CD14-positive monocyte (primary cell): Measurements from ENCODE around the gene PGK2. TPM values are rescaled to one million over a fixed set of nuclear protein-coding genes. Genes with fewer than 3 reads are reported as not detected.

Experiments
- DNase-seq, 3 donors: peaks; one replicate each; pipeline ENCODE4 v3.0.0-alpha.2; 2011 to 2022
- H2AFZ ChIP-seq: 2 replicates; pipeline ENCODE4 v1.6.0; 2012; ENCODE audit warnings: mild to moderate bottlenecking, low read depth, low read length, inconsistent platforms; ENCODE audit not compliant: insufficient read depth, poor library complexity, severe bottlenecking
- H3K27ac ChIP-seq, 2 donors: 1 replicate in 1 of 2; 2 replicates in 1 of 2; pipeline ENCODE4 v1.5.1; 2012 to 2013; ENCODE audit warnings: low read length in 2 of 2, control low read depth in 1 of 2, inconsistent platforms in 1 of 2, low read depth in 1 of 2, mild to moderate bottlenecking in 1 of 2
- H3K27me3 ChIP-seq, 2 donors: one replicate each; pipeline versions ENCODE4 v1.6.0 to v1.6.1; 2011 to 2013; ENCODE audit warnings: low read length in 2 of 2; ENCODE audit not compliant: control insufficient read depth in 2 of 2, insufficient read depth in 2 of 2
- H3K36me3 ChIP-seq, 2 donors: replicated peaks in 1 of 2; 1 replicate in 1 of 2; 2 replicates in 1 of 2; pipeline versions ENCODE4 v1.5.1 to v1.6.1; 2012 to 2013; ENCODE audit warnings: low read length in 2 of 2, control low read depth in 1 of 2, inconsistent platforms in 1 of 2, mild to moderate bottlenecking in 1 of 2; ENCODE audit not compliant: insufficient read depth in 2 of 2, control insufficient read depth in 1 of 2
- H3K4me1 ChIP-seq, 2 donors: 1 replicate in 1 of 2; 2 replicates in 1 of 2; pipeline versions ENCODE4 v1.5.1 to v1.6.1; 2012 to 2013; ENCODE audit warnings: low read length in 2 of 2, control low read depth in 1 of 2, inconsistent platforms in 1 of 2, mild to moderate bottlenecking in 1 of 2, moderate library complexity in 1 of 2; ENCODE audit not compliant: insufficient read depth in 2 of 2, control insufficient read depth in 1 of 2
- H3K4me2 ChIP-seq: replicated peaks from 2 replicates; pipeline ENCODE3; 2012; ENCODE audit warnings: low read length, moderate library complexity, mild to moderate bottlenecking; ENCODE audit not compliant: poor library complexity, severe bottlenecking; ENCODE audit errors: extremely low read depth
- H3K4me3 ChIP-seq, 3 experiments: fragments of 200-600 bp in 1 of 3; sonication (generic) in 1 of 3; replicated peaks in 1 of 3; 1 replicate in 2 of 3; 2 replicates in 1 of 3; pipeline ENCODE4 v1.5.1; 2011 to 2013; ENCODE audit warnings: low read length in 3 of 3, mild to moderate bottlenecking in 3 of 3, control low read depth in 2 of 3, low read depth in 2 of 3, inconsistent platforms in 1 of 3, moderate library complexity in 1 of 3
- H3K79me2 ChIP-seq: 2 replicates; pipeline ENCODE4 v1.6.0; 2012; ENCODE audit warnings: mild to moderate bottlenecking, control low read depth, inconsistent platforms, low read length, moderate library complexity; ENCODE audit not compliant: insufficient read depth
- H3K9ac ChIP-seq: 2 replicates; pipeline ENCODE4 v1.6.0; 2017; ENCODE audit warnings: low read length, mild to moderate bottlenecking; ENCODE audit not compliant: insufficient read depth, poor library complexity, severe bottlenecking
- H3K9me3 ChIP-seq, 2 donors: replicated peaks in 1 of 2; 1 replicate in 1 of 2; 2 replicates in 1 of 2; pipeline versions ENCODE4 v1.5.1 to v1.6.1; 2012 to 2013; ENCODE audit warnings: low read length in 2 of 2, control low read depth in 1 of 2; ENCODE audit not compliant: control insufficient read depth in 1 of 2, insufficient read depth in 1 of 2
- H4K20me1 ChIP-seq: 2 replicates; pipeline ENCODE4 v1.6.0; 2012; ENCODE audit warnings: mild to moderate bottlenecking, low read length, control low read depth, moderate library complexity; ENCODE audit not compliant: insufficient read depth
- H3K27ac Mint-ChIP-seq, 7 donors: one replicate each; pipeline ENCODE4 v1.8.0; 2020; ENCODE audit warnings: mild to moderate bottlenecking in 7 of 7, mixed read lengths in 7 of 7, moderate library complexity in 6 of 7, inconsistent platforms in 2 of 7
- H3K27me3 Mint-ChIP-seq, 3 donors: one replicate each; pipeline ENCODE4 v1.8.0; 2021 to 2022; ENCODE audit warnings: low read depth in 3 of 3, mild to moderate bottlenecking in 3 of 3, mixed read lengths in 3 of 3, moderate library complexity in 3 of 3, inconsistent platforms in 1 of 3
- H3K36me3 Mint-ChIP-seq, 2 donors: one replicate each; pipeline ENCODE4 v1.8.0; 2020; ENCODE audit warnings: mixed read lengths in 2 of 2, inconsistent platforms in 1 of 2, mild to moderate bottlenecking in 1 of 2
- H3K4me1 Mint-ChIP-seq: one replicate; pipeline ENCODE4 v1.8.0; 2020; ENCODE audit warnings: mild to moderate bottlenecking, mixed read lengths
- H3K4me3 Mint-ChIP-seq, 2 donors: one replicate each; pipeline ENCODE4 v1.8.0; 2020; ENCODE audit warnings: mild to moderate bottlenecking in 2 of 2, mixed read lengths in 2 of 2, moderate library complexity in 1 of 2
- H3K9me3 Mint-ChIP-seq, 7 donors: one replicate each; pipeline ENCODE4 v1.8.0; 2020 to 2022; ENCODE audit warnings: mixed read lengths in 7 of 7, mild to moderate bottlenecking in 6 of 7, moderate library complexity in 6 of 7, inconsistent platforms in 2 of 7
- WGBS: methylation state at CpG from one replicate; pipeline ENCODE4 v1.1.5; 2013; ENCODE audit warnings: missing lambda C conversion rate; ENCODE audit not compliant: insufficient coverage; 5-methylcytosine and 5-hydroxymethylcytosine counted together
- intact Hi-C, 2 donors: fragments of 100-400 bp; cut with micrococcal nuclease; formaldehyde crosslinking; loops; one replicate each; pipeline versions ENCODE4 v1.15.0 to v1.15.1; 2023
- polyA plus RNA-seq, 3 donors: library from polyadenylated mRNA; depleted of rRNA in 1 of 3; unstranded in 2 of 3; stranded (reverse) in 1 of 3; fragments of 300-500 nt in 2 of 3; fragments of >200 nt in 1 of 3; fragmentation: Illumina TruSeq in 2 of 3; gene quantifications; 1 replicate in 2 of 3; 2 replicates in 1 of 3; pipeline ENCODE4 v1.2.3, GENCODE V29; 2012 to 2021
- TF ChIP-seq, protein P1 (sequence below): fragments of 200-600 bp; IDR thresholded peaks from one replicate; pipeline ENCODE4 v1.8.0; 2022; ENCODE audit warnings: antibody characterized with exemption, mild to moderate bottlenecking

The PGK2 gene
- polyA plus RNA-seq, 3 donors = not detected

DNA sequence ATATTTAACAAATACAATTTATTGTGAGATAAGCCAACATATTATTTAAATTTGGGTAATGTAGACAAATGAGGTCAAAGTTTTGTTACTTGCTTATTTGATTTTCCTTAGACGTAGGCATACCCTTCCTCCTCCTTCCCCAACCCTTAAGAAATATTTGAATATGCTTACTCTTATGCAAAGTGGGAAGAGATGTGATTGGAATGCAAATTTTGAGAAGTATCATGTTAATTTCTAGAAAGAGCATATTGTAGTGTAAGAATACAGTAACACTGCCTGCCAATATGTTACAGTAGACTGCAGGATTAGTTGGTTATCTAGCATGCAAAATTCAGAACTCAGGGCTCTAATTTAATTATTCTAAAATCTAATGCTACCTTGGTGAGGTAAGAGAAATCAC, 46.3 kb upstream of the PGK2 start:
- WGBS = no CpG with 5 or more reads among the region's 1 CpG
- no peak overlapping the region for H3K4me3 Mint-ChIP-seq
- Histone ChIP-seq H3K79me2 (no peaks in the 10 kb centered on the region), H3K4me1 (no peaks in the 10 kb centered on the region), H3K27me3 (no peaks in the 10 kb centered on the region), H3K9me3 (no peaks in the 10 kb centered on the region), H3K27ac (no peak overlapping the region), H4K20me1 (no peaks in the 10 kb centered on the region), H3K4me3 (no peak overlapping the region), H3K4me2 (no peak overlapping the region), H3K36me3 (no peaks in the 10 kb centered on the region), H2AFZ (no peak overlapping the region), H3K9ac (no peak overlapping the region)
- H3K27me3 Mint-ChIP-seq = no peaks in the 10 kb centered on the region
- intact Hi-C loops = no loop called here
- peaks cover 0 to 2% (median 0%) of the 10 kb centered on the region in 7 donors for H3K9me3 Mint-ChIP-seq
- TF ChIP-seq, protein P1, sequence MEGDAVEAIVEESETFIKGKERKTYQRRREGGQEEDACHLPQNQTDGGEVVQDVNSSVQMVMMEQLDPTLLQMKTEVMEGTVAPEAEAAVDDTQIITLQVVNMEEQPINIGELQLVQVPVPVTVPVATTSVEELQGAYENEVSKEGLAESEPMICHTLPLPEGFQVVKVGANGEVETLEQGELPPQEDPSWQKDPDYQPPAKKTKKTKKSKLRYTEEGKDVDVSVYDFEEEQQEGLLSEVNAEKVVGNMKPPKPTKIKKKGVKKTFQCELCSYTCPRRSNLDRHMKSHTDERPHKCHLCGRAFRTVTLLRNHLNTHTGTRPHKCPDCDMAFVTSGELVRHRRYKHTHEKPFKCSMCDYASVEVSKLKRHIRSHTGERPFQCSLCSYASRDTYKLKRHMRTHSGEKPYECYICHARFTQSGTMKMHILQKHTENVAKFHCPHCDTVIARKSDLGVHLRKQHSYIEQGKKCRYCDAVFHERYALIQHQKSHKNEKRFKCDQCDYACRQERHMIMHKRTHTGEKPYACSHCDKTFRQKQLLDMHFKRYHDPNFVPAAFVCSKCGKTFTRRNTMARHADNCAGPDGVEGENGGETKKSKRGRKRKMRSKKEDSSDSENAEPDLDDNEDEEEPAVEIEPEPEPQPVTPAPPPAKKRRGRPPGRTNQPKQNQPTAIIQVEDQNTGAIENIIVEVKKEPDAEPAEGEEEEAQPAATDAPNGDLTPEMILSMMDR = no peak
- DNase-seq = no peak
- no peak overlapping the region for H3K27ac Mint-ChIP-seq
- no peaks in the 10 kb centered on the region for H3K4me1 Mint-ChIP-seq
- H3K36me3 Mint-ChIP-seq = no peaks in the 10 kb centered on the region

- no peaks in the 10 kb centered on the region for H3K9me3 ChIP-seq
- Mint-ChIP-seq H3K9me3 (peaks cover 0 to 2% (median 0%) of the 10 kb centered on the region in 7 donors), H3K27me3 (peaks cover 0 to 2% (median 0%) of the 10 kb centered on the region in 3 donors), H3K36me3 (no peaks in the 10 kb centered on the region), H3K27ac (no peak overlapping the region), H3K4me1 (no peaks in the 10 kb centered on the region), H3K4me3 (no peak overlapping the region)
- no peaks in the 10 kb centered on the region for H3K36me3 ChIP-seq
- no peak for DNase-seq
- no peak overlapping the region for H3K9ac ChIP-seq
- intact Hi-C loops = no loop called here
- H3K27ac ChIP-seq = no peak overlapping the region
- H3K4me1 ChIP-seq = no peaks in the 10 kb centered on the region
- no peak overlapping the region for H3K4me2 ChIP-seq
- TF ChIP-seq, protein P1 = no peak
- H3K79me2 ChIP-seq = no peaks in the 10 kb centered on the region
- WGBS = no CpG with 5 or more reads among the region's 5 CpGs
- H3K4me3 ChIP-seq = no peak overlapping the region
- H3K27me3 ChIP-seq = no peaks in the 10 kb centered on the region
- no peak overlapping the region for H2AFZ ChIP-seq
- H4K20me1 ChIP-seq = no peaks in the 10 kb centered on the region
Measured at GRCh38 chr6:49826743-49827406, 39.8 kb upstream of the PGK2 start.
